ENCODE data around the gene RAD51B. TPM values are rescaled to one million over a fixed set of nuclear protein-coding genes. Genes with fewer than 3 reads are reported as not detected.

Gene RAD51B
- total RNA-seq, 4 donors from 2014 or later: 19.6 to 39.7 (median 25.4) TPM

- DNase-seq (ENCODE audit: low spot score in 2 of 2): no peak
- TF ChIP-seq EP300 (IDR thresholded peaks at IDR 0.05): no peak
- no peak for TF ChIP-seq POLR2AphosphoS5 (IDR thresholded peaks at IDR 0.05)
- no peak for TF ChIP-seq CTCF (IDR thresholded peaks at IDR 0.05)
- no peak for TF ChIP-seq POLR2A (IDR thresholded peaks at IDR 0.05)
- H3K9me3 ChIP-seq: no peaks in the 10 kb centered on the region
- H3K4me3 ChIP-seq: no peak overlapping the region
- no peak overlapping the region for H3K27ac ChIP-seq
- H3K4me1 ChIP-seq: peaks cover 41% of the 10 kb centered on the region
- no peaks in the 10 kb centered on the region for H3K36me3 ChIP-seq
- WGBS: 100% methylated on average over 1 of the region's 1 CpG
- H3K27me3 ChIP-seq: no peaks in the 10 kb centered on the region
Measured at GRCh38 chr14:68655911-68656316, 836.3 kb downstream of the RAD51B start.

- H3K4me3 ChIP-seq: no peak overlapping the region
- TF ChIP-seq EP300 (IDR thresholded peaks at IDR 0.05) (no peak), CTCF (IDR thresholded peaks at IDR 0.05) (no peak), POLR2AphosphoS5 (IDR thresholded peaks at IDR 0.05) (no peak), POLR2A (IDR thresholded peaks at IDR 0.05) (no peak)
- no peak for DNase-seq (ENCODE audit: low spot score in 2 of 2)
- H3K9me3 ChIP-seq: no peaks in the 10 kb centered on the region
- 94% methylated on average over 3 of the region's 8 CpGs for WGBS
- peaks cover 40% of the 10 kb centered on the region for H3K4me1 ChIP-seq
- H3K36me3 ChIP-seq: no peaks in the 10 kb centered on the region
- no peaks in the 10 kb centered on the region for H3K27me3 ChIP-seq
- no peak overlapping the region for H3K27ac ChIP-seq
Measured at GRCh38 chr14:68656452-68656851, 836.9 kb downstream of the RAD51B start.

- Histone ChIP-seq H3K9me3 (no peaks in the 10 kb centered on the region), H3K4me1 (peaks cover 34% of the 10 kb centered on the region), H3K27me3 (no peaks in the 10 kb centered on the region), H3K4me3 (no peak overlapping the region), H3K27ac (no peak overlapping the region), H3K36me3 (no peaks in the 10 kb centered on the region)
- 100% methylated on average over 4 of the region's 4 CpGs for WGBS
- no peak for DNase-seq (ENCODE audit: low spot score in 2 of 2)
- TF ChIP-seq CTCF (IDR thresholded peaks at IDR 0.05) (no peak), EP300 (IDR thresholded peaks at IDR 0.05) (no peak), POLR2AphosphoS5 (IDR thresholded peaks at IDR 0.05) (no peak), POLR2A (IDR thresholded peaks at IDR 0.05) (no peak)
Measured at GRCh38 chr14:68657300-68658028, 837.9 kb downstream of the RAD51B start.

GRCh38 chr14:68658029-68658509 lies 838.5 kb downstream of the RAD51B start:
- Histone ChIP-seq H3K27me3 (no peaks in the 10 kb centered on the region), H3K9me3 (no peaks in the 10 kb centered on the region), H3K27ac (no peak overlapping the region), H3K4me1 (peaks cover 32% of the 10 kb centered on the region), H3K36me3 (no peaks in the 10 kb centered on the region), H3K4me3 (no peak overlapping the region)
- TF ChIP-seq EP300 (IDR thresholded peaks at IDR 0.05) (no peak), POLR2A (IDR thresholded peaks at IDR 0.05) (no peak), POLR2AphosphoS5 (IDR thresholded peaks at IDR 0.05) (no peak), CTCF (IDR thresholded peaks at IDR 0.05) (no peak)
- 98% methylated on average over 5 of the region's 8 CpGs for WGBS
- no peak for DNase-seq (ENCODE audit: low spot score in 2 of 2)
